ENCODE results near the gene EFCAB12.
A peak's percentile ranks its signal among the peaks of the same experiment; 100 is the strongest.

The EFCAB12 gene

DNA sequence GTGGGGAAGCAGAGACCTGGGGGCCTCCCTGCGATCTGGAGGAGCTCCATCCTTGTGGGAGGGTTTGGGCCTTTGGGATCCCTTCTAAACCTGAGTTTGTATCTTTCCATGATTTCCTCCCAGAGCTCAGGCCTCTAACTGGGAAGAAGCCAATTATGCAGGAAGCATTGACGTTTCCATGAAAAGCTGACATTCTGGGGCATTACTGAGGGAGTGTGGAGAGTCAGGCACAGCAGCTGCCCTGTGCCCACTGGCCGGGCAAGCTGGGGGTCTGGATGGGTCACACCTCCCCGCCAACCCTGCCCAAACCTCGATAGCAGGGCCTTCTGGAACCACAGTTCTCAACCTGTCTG lies 74.9 kb downstream of the EFCAB12 start:
- Histone ChIP-seq H2AFZ (ENCODE audit: low read depth, low read length) (no peak overlapping the region), H3K4me1 (ENCODE audit: insufficient read depth, low read length) (no peaks in the 10 kb centered on the region), H3K4me3 (ENCODE audit: low read depth in 1 of 2, low read length in 2 of 2) (no peak overlapping the region), H3K27me3 (ENCODE audit: insufficient read depth, low read length, poor library complexity) (no peaks in the 10 kb centered on the region), H4K20me1 (ENCODE audit: insufficient read depth, low read length) (no peaks in the 10 kb centered on the region), H3K79me2 (ENCODE audit: insufficient read depth, low read length) (no peaks in the 10 kb centered on the region), H3K4me2 (ENCODE audit: insufficient read depth, low read length) (no peak overlapping the region), H3K9ac (ENCODE audit: low read depth, low read length) (no peak overlapping the region), H3K36me3 (ENCODE audit: insufficient read depth, low read length) (no peaks in the 10 kb centered on the region), H3K9me3 (ENCODE audit: insufficient read depth, low read length, severe bottlenecking) (no peaks in the 10 kb centered on the region), H3K27ac (ENCODE audit: low read length) (no peak overlapping the region)
- TF ChIP-seq, protein P1, sequence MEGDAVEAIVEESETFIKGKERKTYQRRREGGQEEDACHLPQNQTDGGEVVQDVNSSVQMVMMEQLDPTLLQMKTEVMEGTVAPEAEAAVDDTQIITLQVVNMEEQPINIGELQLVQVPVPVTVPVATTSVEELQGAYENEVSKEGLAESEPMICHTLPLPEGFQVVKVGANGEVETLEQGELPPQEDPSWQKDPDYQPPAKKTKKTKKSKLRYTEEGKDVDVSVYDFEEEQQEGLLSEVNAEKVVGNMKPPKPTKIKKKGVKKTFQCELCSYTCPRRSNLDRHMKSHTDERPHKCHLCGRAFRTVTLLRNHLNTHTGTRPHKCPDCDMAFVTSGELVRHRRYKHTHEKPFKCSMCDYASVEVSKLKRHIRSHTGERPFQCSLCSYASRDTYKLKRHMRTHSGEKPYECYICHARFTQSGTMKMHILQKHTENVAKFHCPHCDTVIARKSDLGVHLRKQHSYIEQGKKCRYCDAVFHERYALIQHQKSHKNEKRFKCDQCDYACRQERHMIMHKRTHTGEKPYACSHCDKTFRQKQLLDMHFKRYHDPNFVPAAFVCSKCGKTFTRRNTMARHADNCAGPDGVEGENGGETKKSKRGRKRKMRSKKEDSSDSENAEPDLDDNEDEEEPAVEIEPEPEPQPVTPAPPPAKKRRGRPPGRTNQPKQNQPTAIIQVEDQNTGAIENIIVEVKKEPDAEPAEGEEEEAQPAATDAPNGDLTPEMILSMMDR (IDR thresholded peaks at IDR 0.05; ENCODE audit: borderline replicate concordance, extremely low read depth, low read length, poor library complexity, severe bottlenecking) = no peak
- TF ChIP-seq EZH2 (IDR thresholded peaks at IDR 0.05; ENCODE audit: borderline replicate concordance, low read depth, low read length, severe bottlenecking) = no peak
- ATAC-seq (ENCODE audit: insufficient read depth, low read depth) (no peak), DNase-seq (no peak)

DNA sequence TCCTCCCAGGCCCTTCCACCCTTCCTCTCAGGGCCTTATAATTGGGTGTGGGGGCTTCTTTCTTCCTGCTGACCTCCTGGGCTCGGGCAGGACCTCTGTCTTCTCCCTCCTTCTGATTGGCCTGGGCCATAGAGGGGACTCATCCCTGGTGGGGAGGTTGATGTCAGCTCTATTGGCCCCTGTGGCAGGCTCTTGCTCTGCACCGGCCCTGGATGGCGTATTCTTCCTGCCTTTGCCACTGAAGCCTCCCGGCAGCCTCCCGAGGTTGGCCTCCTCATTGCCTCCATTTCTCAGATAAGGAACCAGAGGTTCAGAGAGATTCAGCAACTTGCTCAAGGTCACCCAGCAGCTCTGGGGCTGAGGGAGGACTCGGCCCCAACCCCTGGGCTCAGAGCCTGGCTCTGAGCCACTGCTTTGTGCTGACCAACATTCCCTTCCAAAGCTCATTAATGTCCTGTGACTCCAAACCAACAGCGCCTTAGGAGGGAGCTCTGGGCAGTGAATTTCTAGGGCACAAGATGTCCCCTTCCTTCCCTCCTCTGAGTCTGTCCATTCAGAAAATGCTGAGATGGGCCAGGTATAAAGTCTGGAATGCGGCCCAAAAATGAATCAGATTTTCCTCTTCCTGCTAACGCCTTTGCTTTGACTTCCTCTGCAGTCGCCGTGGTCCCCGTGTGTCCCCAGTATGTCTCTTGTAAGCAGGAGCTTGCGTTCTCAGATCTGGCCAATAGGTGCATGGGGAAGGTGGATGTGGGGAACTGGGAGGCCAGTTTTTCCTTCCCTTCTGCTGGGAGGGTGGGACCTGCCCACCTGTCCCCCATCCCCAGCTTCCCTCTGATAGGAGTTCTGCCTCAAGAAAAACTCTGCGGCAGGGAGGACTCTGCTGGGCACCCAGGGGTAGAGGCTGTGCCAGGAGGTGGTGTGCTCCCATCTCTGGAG lies 75.5 kb downstream of the EFCAB12 start:
- no peaks in the 10 kb centered on the region for H3K27me3 ChIP-seq (ENCODE audit: insufficient read depth, low read length, poor library complexity)
- no peak for ATAC-seq (ENCODE audit: insufficient read depth, low read depth)

DNA sequence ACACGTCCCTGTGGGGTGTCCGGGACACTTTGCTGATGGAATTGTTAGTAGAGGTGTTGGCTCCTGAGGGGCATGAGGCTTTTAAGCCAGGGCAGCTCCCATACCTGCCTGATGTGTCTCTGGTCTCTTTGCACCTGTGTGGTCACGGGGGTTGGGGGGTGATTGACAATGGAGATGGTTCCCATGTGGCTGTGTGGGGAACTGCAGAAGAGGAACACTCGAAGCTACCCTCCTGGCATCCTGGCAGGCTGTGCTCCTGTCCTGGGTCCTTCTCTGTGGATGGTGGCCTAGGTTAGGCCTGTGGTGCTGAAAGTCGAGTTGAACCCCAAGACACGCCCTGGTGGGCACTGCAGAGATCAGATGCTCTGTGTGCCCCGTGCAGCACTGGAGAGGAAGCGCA lies 76.4 kb downstream of the EFCAB12 start:
- TF ChIP-seq, protein P1 (IDR thresholded peaks at IDR 0.05; ENCODE audit: borderline replicate concordance, extremely low read depth, low read length, poor library complexity, severe bottlenecking) = peak; percentile 45
- TF ChIP-seq EZH2 (IDR thresholded peaks at IDR 0.05; ENCODE audit: borderline replicate concordance, low read depth, low read length, severe bottlenecking) = no peak
- no peak overlapping the region for H3K27ac ChIP-seq (ENCODE audit: low read length)
- H2AFZ ChIP-seq (ENCODE audit: low read depth, low read length) = no peak overlapping the region

More for the DNA sequence above, 75.5 kb downstream of the EFCAB12 start:
- no peak for DNase-seq
- H3K4me1 ChIP-seq (ENCODE audit: insufficient read depth, low read length) = no peaks in the 10 kb centered on the region
- no peak overlapping the region for H3K4me2 ChIP-seq (ENCODE audit: insufficient read depth, low read length)
- no peak overlapping the region for H3K9ac ChIP-seq (ENCODE audit: low read depth, low read length)
- no peaks in the 10 kb centered on the region for H4K20me1 ChIP-seq (ENCODE audit: insufficient read depth, low read length)
- no peaks in the 10 kb centered on the region for H3K36me3 ChIP-seq (ENCODE audit: insufficient read depth, low read length)
- H3K9me3 ChIP-seq (ENCODE audit: insufficient read depth, low read length, severe bottlenecking) = no peaks in the 10 kb centered on the region
- H3K27ac ChIP-seq (ENCODE audit: low read length) = no peak overlapping the region
- no peak overlapping the region for H3K4me3 ChIP-seq (ENCODE audit: low read depth in 1 of 2, low read length in 2 of 2)
- no peaks in the 10 kb centered on the region for H3K79me2 ChIP-seq (ENCODE audit: insufficient read depth, low read length)
- no peak overlapping the region for H2AFZ ChIP-seq (ENCODE audit: low read depth, low read length)
- TF ChIP-seq EZH2 (IDR thresholded peaks at IDR 0.05; ENCODE audit: borderline replicate concordance, low read depth, low read length, severe bottlenecking) = no peak
- TF ChIP-seq, protein P1 (IDR thresholded peaks at IDR 0.05; ENCODE audit: borderline replicate concordance, extremely low read depth, low read length, poor library complexity, severe bottlenecking) = no peak

More for the DNA sequence above, 76.4 kb downstream of the EFCAB12 start:
- DNase-seq (no peak), ATAC-seq (ENCODE audit: insufficient read depth, low read depth) (peak; percentile 58; the same call in 2 of the 3 replicates)
- H3K27me3 ChIP-seq (ENCODE audit: insufficient read depth, low read length, poor library complexity) = no peaks in the 10 kb centered on the region
- no peaks in the 10 kb centered on the region for H3K9me3 ChIP-seq (ENCODE audit: insufficient read depth, low read length, severe bottlenecking)
- no peak overlapping the region for H3K9ac ChIP-seq (ENCODE audit: low read depth, low read length)
- H3K4me3 ChIP-seq (ENCODE audit: low read depth in 1 of 2, low read length in 2 of 2) = no peak overlapping the region
- H3K4me2 ChIP-seq (ENCODE audit: insufficient read depth, low read length) = no peak overlapping the region
- H3K4me1 ChIP-seq (ENCODE audit: insufficient read depth, low read length) = peaks cover 5% of the 10 kb centered on the region
- no peaks in the 10 kb centered on the region for H3K36me3 ChIP-seq (ENCODE audit: insufficient read depth, low read length)
- no peaks in the 10 kb centered on the region for H4K20me1 ChIP-seq (ENCODE audit: insufficient read depth, low read length)
- H3K79me2 ChIP-seq (ENCODE audit: insufficient read depth, low read length) = no peaks in the 10 kb centered on the region
